HepG2 (cell line): ENCODE data around the gene CTU2. TPM values are rescaled to one million over a fixed set of nuclear protein-coding genes. Genes with fewer than 3 reads are reported as not detected.

Source experiments
- CC2D1A ChIP-seq: sonication (generic); formaldehyde crosslinking; IDR thresholded peaks from 2 replicates; pipeline ENCODE4 v1.8.1; 2023; ENCODE audit warnings: mild to moderate bottlenecking, missing genetic modification reagents
- EED ChIP-seq: sonication (generic); formaldehyde crosslinking; IDR thresholded peaks from 2 replicates; pipeline ENCODE4 v1.5.0; 2020; ENCODE audit warnings: mild to moderate bottlenecking, missing genetic modification reagents
- HNRNPLL ChIP-seq: fragments of 200-400 bp; formaldehyde crosslinking; IDR thresholded peaks from 2 replicates; pipeline ENCODE4 v1.6.1; 2017; ENCODE audit warnings: mild to moderate bottlenecking, low read depth, low read length; ENCODE audit not compliant: poor library complexity, severe bottlenecking
- IKZF5 ChIP-seq: IDR thresholded peaks from 2 replicates; pipeline ENCODE4 v1.6.1; 2018; ENCODE audit warnings: missing genetic modification reagents, mild to moderate bottlenecking, missing compliant biosample characterization
- MAZ ChIP-seq, 2 experiments: sonication (generic) in 1 of 2; formaldehyde crosslinking in 1 of 2; IDR thresholded peaks; 2 replicates each; pipeline versions ENCODE4 v1.5.0 to v1.6.1; 2012 to 2020; ENCODE audit warnings: low read depth in 2 of 2, mild to moderate bottlenecking in 2 of 2, borderline replicate concordance in 1 of 2, improper control_type of control experiment in 1 of 2, low read length in 1 of 2, missing genetic modification reagents in 1 of 2, moderate library complexity in 1 of 2
- MBD4 ChIP-seq: IDR thresholded peaks from 2 replicates; pipeline ENCODE4 v1.6.1; 2012; ENCODE audit warnings: low read length, inconsistent platforms, borderline replicate concordance
- MED8 ChIP-seq: sonication (generic); formaldehyde crosslinking; IDR thresholded peaks from 2 replicates; pipeline ENCODE4 v1.8.1; 2023; ENCODE audit warnings: mild to moderate bottlenecking, missing genetic modification reagents; ENCODE audit not compliant: insufficient replicate concordance
- MEIS2 ChIP-seq: sonication (generic); formaldehyde crosslinking; IDR thresholded peaks from 2 replicates; pipeline ENCODE4 v1.9.0; 2021; ENCODE audit warnings: mild to moderate bottlenecking, missing genetic modification reagents
- MXI1 ChIP-seq: IDR thresholded peaks from 3 replicates; pipeline ENCODE4 v1.6.1; 2012; ENCODE audit warnings: low read depth, low read length, inconsistent platforms, borderline replicate concordance
- PTBP1 ChIP-seq: fragments of 200-400 bp; formaldehyde crosslinking; IDR thresholded peaks from 2 replicates; pipeline ENCODE4 v1.6.1; 2018; ENCODE audit warnings: low read length, low read depth; ENCODE audit not compliant: poor library complexity, severe bottlenecking
- SP1 ChIP-seq, 2 experiments: fragments of 450-650 bp in 1 of 2; sonication (generic) in 1 of 2; formaldehyde crosslinking in 1 of 2; IDR thresholded peaks; 2 replicates each; pipeline versions ENCODE4 v1.4.0 to v1.6.1; 2016 to 2020; ENCODE audit warnings: missing genetic modification reagents in 1 of 2
- TARDBP ChIP-seq: sonication (generic); formaldehyde crosslinking; IDR thresholded peaks from 2 replicates; pipeline ENCODE4 v1.8.0; 2022; ENCODE audit warnings: mild to moderate bottlenecking, missing genetic modification reagents
- USF2 ChIP-seq, 2 experiments: sonication (generic) in 1 of 2; formaldehyde crosslinking in 1 of 2; IDR thresholded peaks; 2 replicates each; pipeline versions ENCODE4 v1.5.1 to v1.6.1; 2011 to 2020; ENCODE audit warnings: borderline replicate concordance in 1 of 2, low read depth in 1 of 2, low read length in 1 of 2, mild to moderate bottlenecking in 1 of 2, missing genetic modification reagents in 1 of 2, moderate library complexity in 1 of 2
- ZBTB42 ChIP-seq: sonication (generic); formaldehyde crosslinking; IDR thresholded peaks from 2 replicates; pipeline ENCODE4 v1.5.0; 2020; ENCODE audit warnings: mild to moderate bottlenecking, missing genetic modification reagents
- ZNF205 ChIP-seq: IDR thresholded peaks from 2 replicates; pipeline ENCODE4 v1.6.1; 2018; ENCODE audit warnings: missing biosample characterization, missing genetic modification reagents
- ZNF44 ChIP-seq: sonication (generic); formaldehyde crosslinking; IDR thresholded peaks from 2 replicates; pipeline ENCODE4 v1.5.1; 2020; ENCODE audit warnings: mild to moderate bottlenecking, missing genetic modification reagents
- ZNF501 ChIP-seq: sonication (generic); formaldehyde crosslinking; IDR thresholded peaks from 2 replicates; pipeline ENCODE4 v1.5.1; 2020; ENCODE audit warnings: mild to moderate bottlenecking, moderate library complexity, missing genetic modification reagents
- ZNF556 ChIP-seq: sonication (generic); formaldehyde crosslinking; IDR thresholded peaks from 2 replicates; pipeline ENCODE4 v1.4.0; 2020; ENCODE audit warnings: mild to moderate bottlenecking, missing genetic modification reagents, borderline replicate concordance
- ZNF574 ChIP-seq: sonication (generic); formaldehyde crosslinking; IDR thresholded peaks from 2 replicates; pipeline ENCODE4 v1.4.0; 2020; ENCODE audit warnings: missing genetic modification reagents
- ZNF652 ChIP-seq: IDR thresholded peaks from 2 replicates; pipeline ENCODE4 v1.6.1; 2016; ENCODE audit warnings: low read depth, borderline replicate concordance
- ZNF678 ChIP-seq: sonication (generic); formaldehyde crosslinking; IDR thresholded peaks from 2 replicates; pipeline ENCODE4 v1.4.0; 2020; ENCODE audit warnings: mild to moderate bottlenecking, missing genetic modification reagents
- ZSCAN29 ChIP-seq: sonication (generic); formaldehyde crosslinking; conservative IDR thresholded peaks from 2 replicates; pipeline ENCODE4 v1.4.0; 2020; ENCODE audit warnings: mild to moderate bottlenecking, missing genetic modification reagents
- polyA plus RNA-seq, 8 experiments: library from polyadenylated mRNA; depleted of rRNA in 3 of 8; stranded (reverse) in 7 of 8; unstranded in 1 of 8; fragments of >200 nt; fragmentation: Illumina TruSeq in 4 of 8; extraction: Trizol in 4 of 8; gene quantifications; 2 replicates each; pipeline versions ENCODE4 v1.2.1 to v1.2.3, GENCODE V29; 2011 to 2016; ENCODE audit warnings: low read depth in 4 of 8, missing spikeins in 1 of 8, mixed read lengths in 1 of 8; ENCODE audit not compliant: insufficient read depth in 1 of 8
- total RNA-seq, 5 experiments: library from RNA; depleted of rRNA; stranded (reverse); fragments of >200 nt; fragmentation: Illumina TruSeq; extraction: Trizol; gene quantifications; 2 replicates each; pipeline ENCODE4 v1.2.3, GENCODE V29; 2016; ENCODE audit warnings: low read depth in 1 of 5

Gene CTU2
- total and polyA plus RNA-seq, 2 of the 13 experiments (the other 11 are each of a cell fraction or from before 2014, with no cell fraction given), result 13.3 to 21.9 TPM

GRCh38 chr16:88700636-88701482, 5.4 kb upstream of the CTU2 start (continued):
- TF ChIP-seq ZNF574 (CRISPR knock-in tag) (peak; percentile 77), EED (CRISPR knock-in tag) (no peak), ZNF556 (peak; percentile 96; the same call in 1 of the 2 replicates), ZNF678 (CRISPR knock-in tag) (no peak), PTBP1 (no peak), MXI1 (peak; percentile 99), ZNF205 (peak; percentile 37; the same call in 1 of the 2 replicates), USF2 (IDR thresholded peaks at IDR 0.05; ENCODE audit: low read depth, low read length) (no peak), USF2 (CRISPR knock-in tag; IDR thresholded peaks at IDR 0.05; ENCODE audit: borderline replicate concordance) (peak; percentile 73), MAZ (IDR thresholded peaks at IDR 0.05; ENCODE audit: borderline replicate concordance, low read depth, low read length) (peak; percentile 99), MAZ (CRISPR knock-in tag; IDR thresholded peaks at IDR 0.05; ENCODE audit: low read depth) (peak; percentile 96), ZBTB42 (no peak; the same call in 1 of the 2 replicates), ZNF501 (CRISPR knock-in tag) (peak; percentile 85; the same call in 1 of the 2 replicates), HNRNPLL (peak; percentile 50), MED8 (no peak), ZSCAN29 (CRISPR knock-in tag) (0 out of 2 replicates have a peak, but pooled peaks have one; percentile 62), ZNF652 (CRISPR knock-in tag) (no peak), IKZF5 (peak; percentile 76), SP1 (IDR thresholded peaks at IDR 0.05) (no peak), SP1 (CRISPR knock-in tag; IDR thresholded peaks at IDR 0.05) (peak; percentile 3; the same call in 1 of the 2 replicates), TARDBP (CRISPR knock-in tag) (peak; percentile 93), MBD4 (no peak), MEIS2 (CRISPR knock-in tag) (peak; percentile 94), ZNF44 (CRISPR knock-in tag) (peak; percentile 88), CC2D1A (no peak)
